T-helper 22 cell (primary cell): ENCODE results near the gene KCNJ9.

Experiments used
- DNase-seq: peaks from one replicate; pipeline ENCODE4 v3.0.0-alpha.2; 2020; ENCODE audit warnings: low read depth

Gene KCNJ9

DNA sequence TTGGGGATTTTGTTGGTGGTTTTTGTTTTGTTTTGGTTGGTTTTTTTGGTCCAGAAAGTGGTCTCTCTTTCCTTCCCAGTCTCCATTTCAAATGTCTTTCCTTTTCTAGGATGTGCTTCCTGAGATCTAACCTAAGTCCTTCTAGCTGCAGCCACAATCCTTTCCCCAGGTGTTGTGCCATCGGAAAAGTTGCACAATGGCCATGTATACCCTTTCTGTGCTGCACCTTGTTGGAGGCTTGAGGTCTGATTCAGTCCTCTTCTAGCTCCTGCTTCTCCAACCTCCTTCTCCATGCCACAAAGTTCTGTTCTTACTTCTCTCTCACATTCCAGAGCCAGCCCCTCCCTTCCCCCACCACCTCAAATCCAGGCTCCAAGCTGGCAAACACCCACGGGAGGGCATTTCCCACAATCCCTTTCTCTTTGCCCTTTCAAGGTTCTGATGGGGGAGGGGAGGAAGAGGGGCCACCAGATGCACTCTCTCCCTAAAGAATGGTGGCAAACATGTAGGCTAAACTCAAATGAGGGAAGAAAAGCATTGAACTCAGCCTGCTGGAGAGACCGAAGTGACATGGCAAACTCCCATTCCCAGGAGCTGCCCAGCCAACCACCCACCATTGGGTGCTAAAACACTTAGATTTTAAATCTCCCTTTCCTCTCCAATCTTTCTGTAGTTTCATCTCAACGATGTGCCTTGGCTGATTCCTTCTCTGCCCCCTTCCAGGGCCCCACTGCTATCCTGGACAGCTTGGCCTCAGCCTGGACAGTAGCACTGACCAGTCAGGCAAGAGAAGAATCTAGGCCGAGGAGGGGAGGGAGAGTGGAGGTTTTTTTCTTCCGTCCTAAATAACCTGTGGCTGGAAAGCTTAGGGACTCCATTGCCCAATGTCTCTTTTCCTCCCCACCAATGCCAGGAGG, 14.3 kb upstream of the KCNJ9 start:
- no peak for DNase-seq

DNA sequence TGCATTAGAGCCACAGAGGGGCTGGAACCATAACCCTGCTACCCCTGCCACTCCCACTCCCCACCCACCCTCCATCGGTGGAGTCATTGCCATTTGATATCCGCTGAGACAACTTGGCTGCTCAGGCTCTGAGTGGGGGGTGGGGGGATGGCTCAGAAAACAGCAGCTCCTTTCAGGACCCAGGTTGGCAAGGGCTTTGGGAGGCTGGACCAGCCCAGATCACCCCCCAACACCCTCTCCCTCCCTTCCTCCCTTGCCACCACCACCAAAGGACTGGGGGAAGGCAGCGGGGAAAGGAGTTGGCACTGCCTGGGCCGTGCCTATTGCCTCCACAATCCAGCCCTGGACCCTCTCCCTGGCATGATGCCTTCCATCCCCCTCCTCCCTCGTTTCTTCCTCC, 13.1 kb upstream of the KCNJ9 start:
- DNase-seq, result no peak

DNA sequence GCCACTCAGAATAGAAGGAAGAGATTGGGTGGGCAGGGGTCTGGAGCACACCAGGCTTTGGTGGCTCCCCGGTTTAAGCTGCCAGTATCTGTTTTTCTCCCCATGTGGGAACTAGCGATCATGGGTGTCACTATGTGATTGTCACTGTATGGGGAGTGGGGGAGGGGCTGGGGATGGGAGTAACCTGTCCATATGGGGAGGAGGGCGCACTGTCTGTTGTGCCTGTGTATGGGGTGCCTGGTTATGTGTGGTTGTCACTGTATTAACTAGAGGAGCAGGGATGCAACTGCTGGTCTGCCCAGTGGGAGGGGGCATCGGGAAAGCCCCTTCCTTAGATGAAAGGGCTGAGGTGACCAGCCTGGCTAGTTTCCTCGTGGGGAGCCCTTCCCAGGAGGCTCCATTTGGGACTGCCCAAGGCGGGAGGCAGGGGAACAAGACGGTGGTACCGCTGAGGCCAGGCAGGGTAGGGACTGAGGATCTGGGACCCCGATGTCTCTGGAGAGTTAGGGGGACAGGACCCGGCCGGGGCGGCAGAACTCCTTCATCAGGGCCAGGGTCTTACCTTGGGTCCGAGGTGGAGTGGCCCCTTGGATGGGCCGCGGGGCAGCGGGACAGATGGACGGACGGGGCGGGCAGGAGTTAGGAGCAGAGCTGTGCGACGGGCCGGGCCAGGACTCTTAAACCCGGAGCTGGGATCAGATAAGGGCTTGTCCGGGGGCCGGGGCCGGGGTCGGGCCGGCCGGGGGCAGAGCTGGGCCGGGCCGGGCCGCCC, 11.7 kb upstream of the KCNJ9 start, which contains the start of gene KCNJ10:
KCNJ10 (minus strand) TSS at position 701 of the 772 bp plus-strand sequence. CDS start 27,628 bp downstream, outside the sequence.
- no peak for DNase-seq

DNA sequence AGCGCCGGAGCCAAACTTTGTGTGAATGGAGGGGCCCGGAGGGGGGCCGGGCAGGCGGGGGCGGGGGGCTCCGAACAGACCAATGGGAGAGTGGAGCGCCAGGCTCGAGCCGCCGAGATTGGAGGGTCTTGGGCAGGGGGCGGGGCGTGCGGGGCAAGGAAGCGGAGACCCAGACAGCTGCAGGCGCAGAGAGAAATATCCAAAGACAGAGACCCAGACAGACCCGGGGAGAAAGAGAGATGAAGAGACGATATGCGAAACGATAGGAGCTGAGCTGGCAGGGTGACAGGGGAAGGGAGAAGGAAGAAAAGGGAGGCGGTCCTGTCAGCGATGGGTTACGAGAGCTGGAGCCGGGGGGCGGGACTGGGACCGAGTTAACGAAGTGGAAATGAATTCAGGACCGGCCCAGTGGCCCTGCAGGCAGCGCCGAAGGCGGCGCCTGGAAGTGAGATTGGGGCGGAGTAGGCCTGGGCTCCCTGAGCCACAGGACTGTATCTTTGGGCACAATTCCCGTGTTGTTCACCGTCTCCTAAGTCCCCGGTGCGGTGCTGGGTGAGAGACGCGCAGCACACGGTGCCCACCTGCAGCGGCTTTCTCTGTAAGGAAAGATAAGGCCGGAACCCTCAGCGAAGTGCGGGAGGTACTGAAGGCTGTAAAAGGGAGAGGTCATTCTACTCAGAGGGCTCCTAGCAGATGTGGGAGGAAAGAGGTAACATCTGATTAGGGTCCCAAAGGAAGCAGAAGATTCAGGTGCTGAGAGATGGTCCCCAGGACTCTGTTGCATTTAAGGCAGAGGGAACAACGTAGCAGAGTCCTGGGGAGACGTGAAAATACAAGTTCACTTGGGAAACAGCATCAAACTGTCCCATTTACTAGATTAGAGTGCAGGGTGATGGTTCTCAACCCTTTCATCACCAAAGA, 10.8 kb upstream of the KCNJ9 start:
- DNase-seq, result peak; percentile 58

DNA sequence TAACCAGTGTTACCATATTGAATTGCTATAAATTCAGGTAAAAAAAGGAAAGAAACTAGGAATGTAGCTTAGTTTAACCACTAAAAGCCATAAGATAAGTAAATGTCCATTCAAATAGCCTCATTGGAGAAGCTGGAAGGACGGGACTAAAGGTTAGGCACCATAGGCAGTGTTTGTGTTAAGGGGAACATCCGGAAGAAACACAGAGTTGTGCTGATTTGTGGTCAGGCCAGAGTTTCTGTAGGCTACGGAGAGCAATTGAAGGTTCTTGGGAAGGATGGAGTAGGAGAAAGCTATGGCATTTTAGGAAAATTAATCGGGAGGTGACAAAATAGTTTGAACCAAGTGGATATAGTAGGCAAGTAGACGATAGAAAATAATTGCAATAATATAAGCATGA, 10.0 kb upstream of the KCNJ9 start:
- DNase-seq, result no peak

DNA sequence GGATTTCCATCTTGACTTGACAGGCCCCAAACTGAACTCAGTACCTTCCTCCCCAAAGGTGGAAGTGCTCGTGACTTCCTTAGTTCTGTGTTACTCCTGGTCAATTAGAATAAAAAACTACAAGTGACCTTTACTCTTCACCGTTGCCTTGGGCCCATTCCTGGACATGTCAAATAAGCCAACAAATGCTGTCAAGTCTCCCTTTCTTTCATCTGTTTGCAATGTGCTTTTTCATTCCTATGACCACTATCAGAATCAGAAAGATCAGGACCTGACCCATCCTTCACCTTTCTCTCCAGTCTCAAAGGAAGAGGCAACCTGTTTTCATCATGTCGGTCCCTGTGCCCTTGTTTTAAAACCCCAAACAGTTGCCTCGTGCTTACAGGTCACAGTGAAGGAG, 6.5 kb upstream of the KCNJ9 start:
- no peak for DNase-seq

DNA sequence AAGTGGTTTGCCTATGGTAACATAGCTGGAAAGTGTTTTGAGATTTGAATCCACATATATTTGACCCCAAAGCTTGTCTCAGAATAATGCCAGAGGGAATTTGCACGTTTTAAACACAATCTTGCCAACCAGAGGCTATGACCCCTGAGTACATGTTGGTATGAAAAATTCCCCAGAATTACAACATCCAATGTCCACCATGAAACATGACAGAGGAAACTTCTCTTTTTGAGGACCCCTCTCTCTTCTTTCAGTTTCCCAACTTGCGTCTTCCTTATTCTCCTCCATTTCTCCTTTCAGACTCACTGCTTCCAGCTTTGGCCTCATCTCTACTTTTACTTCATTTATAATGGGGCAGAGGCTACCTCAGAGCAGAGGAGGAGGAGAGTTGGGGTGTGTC, 5.5 kb upstream of the KCNJ9 start:
- DNase-seq, result no peak

DNA sequence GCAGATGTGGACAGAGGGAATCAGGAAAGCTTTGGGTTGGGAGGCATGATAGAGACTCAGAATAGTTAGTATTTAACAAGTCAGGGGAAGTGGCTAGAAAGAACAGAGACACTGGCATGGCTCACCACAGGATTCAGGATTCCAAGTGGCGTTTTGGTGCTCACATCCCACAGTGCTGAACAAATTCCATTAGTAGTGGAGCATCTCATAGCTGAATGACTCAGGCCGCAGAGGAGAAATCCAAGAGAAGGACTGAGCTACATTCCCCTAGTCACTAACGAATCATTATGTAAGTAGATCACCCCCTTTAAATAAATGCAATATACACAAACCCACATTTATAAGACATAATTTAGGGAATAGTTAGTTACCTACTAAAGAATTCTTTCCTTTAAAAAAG, 5.0 kb upstream of the KCNJ9 start:
- no peak for DNase-seq

DNA sequence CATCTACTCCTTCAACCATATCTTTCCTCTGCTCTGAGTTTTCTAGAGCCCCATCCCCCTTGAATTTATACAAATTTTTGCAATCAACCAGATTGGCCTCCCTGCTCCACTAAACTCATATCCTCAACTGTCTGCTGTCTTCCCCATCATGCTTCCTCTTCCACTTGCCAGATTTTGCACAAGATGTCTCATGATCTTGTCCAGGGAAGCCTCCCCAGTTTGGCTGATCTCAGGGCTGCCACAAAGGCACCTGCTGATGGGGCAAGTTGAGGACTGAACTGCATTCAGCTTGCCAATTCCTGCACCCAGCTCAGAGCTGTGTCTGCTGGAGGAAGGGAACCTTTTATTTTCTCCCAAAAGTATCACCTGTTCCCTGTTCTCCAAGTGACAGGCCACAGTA, 3.9 kb upstream of the KCNJ9 start:
- DNase-seq, result no peak

DNA sequence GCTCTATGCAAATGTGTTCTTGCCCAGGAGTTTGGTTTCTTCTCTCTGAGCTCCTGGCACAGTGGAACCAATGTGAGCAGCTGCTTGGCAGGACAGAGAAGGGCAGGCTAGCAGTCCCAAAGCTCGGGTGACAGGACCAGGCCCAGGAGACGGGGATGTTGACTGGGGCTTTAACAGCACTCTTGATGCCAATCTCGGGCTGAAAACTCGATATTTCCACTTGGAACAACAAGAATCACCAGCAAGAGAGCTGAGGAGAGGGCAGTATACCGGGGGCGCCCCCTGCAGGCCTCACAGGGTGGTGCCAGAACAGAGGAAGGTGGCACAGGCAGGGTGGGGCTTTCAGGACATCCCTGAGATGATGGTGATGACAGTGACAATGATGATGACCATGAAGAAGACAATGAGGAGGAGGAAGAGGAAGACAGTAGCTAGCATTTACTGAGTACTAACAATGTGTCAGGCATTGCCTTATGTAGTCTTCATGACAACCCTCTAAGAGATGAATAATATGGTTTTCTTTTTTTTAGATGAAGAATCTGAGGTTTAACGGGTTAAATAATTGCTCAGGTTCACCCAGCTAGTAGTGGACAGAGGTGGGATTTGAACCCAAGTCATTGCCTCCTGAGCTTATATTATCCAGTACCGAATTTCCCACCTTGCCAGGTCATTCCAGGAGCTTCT, 2.7 kb upstream of the KCNJ9 start:
- DNase-seq, result no peak

DNA sequence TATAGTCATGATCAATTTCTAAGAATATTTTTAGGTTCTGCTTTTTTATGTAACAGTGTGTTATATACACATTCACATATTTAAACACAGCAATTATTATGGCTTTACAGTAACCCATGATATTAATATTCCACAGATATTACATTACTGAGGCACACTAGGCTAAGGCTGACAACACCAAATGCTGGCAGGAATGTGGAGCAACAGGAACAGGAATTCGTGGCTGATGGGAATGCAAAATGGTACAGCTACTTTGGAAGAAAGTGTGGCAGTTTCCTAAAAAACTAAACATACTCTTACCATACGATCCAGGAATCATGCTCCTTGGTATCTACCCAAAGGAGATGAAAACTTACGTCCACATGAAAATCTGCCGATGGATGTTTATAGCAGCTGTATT, 1.9 kb upstream of the KCNJ9 start:
- no peak for DNase-seq

DNA sequence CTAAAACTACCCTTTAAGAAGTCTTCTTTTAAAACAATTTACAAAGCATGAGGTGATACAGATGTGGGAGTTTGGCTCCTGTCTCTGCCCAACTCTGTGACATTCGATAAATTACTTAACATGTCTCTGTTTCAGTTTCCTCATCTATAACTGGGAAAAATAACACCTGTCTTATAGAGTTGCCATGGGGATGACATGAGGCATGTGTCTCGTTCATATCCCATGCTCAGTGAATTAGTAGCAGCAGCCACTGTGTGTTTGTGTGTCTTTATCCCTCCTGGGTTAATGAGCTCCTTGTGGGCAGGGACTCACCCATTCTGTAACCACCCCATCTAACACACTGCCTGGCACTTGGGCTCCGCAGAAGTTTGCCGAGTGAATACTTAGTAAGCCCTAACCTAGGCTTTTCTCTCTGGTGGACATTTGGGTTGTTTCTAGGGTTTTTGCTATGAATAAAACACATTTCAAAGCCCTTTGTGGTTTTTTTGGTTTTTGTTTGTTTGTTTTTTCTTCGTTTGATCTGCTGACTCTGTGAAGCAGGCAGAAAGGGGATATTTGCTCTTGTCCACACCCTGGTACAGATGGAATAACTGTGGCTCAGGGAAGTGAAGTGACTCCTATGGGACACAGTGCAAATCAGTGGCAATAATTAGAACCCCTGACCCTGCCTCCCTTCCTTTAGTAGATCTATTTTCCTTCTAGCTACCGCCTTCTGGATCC, 797 bp upstream of the KCNJ9 start:
- no peak for DNase-seq

DNA sequence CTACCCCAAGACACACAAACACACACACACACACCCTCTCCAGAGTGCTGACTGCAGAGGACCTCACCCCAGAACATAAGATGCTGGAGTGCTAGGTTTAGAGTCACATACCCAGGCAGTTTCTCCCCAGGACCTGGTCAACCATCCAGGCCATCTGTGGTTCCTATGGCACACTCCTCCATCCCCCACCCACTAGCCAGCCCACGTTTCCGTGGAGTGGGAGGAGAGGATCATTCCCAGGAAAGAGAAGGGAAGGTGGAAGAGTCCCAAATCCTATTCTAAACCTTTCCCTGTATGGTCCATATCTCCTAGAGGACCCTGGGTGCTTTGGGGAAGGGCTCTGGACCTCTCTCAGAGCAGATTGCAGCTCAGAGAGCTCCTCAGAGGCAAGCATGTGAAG, 1.1 kb downstream of the KCNJ9 start:
- no peak for DNase-seq

DNA sequence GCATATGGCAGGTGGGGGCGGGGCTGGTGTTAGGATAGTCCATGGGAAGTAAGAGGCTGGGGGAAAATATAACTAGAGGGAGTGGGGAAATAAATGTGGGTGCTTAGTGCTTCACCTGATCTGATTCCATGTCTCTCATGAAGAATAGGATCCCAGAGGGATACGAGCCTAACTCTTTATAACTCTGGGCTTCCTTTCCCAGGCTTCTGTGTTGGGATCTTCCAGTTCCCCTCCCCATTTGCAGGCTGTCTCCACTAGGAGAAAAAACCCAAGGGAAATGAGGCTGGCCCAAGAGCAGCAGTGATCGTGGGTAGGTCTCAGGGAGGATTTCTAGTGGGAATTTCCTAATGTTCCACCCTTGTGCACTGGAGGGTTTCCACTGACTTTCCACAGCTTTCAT, 1.6 kb downstream of the KCNJ9 start:
- no peak for DNase-seq

DNA sequence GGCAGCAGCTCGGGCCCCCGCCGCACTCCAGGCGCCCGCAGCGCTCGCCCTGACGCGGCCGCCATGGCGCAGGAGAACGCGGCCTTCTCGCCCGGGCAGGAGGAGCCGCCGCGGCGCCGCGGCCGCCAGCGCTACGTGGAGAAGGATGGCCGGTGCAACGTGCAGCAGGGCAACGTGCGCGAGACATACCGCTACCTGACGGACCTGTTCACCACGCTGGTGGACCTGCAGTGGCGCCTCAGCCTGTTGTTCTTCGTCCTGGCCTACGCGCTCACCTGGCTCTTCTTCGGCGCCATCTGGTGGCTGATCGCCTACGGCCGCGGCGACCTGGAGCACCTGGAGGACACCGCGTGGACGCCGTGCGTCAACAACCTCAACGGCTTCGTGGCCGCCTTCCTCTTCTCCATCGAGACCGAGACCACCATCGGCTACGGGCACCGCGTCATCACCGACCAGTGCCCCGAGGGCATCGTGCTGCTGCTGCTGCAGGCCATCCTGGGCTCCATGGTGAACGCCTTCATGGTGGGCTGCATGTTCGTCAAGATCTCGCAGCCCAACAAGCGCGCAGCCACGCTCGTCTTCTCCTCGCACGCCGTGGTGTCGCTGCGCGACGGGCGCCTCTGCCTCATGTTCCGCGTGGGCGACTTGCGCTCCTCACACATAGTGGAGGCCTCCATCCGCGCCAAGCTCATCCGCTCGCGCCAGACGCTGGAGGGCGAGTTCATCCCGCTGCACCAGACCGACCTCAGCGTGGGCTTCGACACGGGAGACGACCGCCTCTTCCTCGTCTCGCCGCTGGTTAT, 2.8 kb downstream of the KCNJ9 start:
- peak; percentile 44 for DNase-seq

DNA sequence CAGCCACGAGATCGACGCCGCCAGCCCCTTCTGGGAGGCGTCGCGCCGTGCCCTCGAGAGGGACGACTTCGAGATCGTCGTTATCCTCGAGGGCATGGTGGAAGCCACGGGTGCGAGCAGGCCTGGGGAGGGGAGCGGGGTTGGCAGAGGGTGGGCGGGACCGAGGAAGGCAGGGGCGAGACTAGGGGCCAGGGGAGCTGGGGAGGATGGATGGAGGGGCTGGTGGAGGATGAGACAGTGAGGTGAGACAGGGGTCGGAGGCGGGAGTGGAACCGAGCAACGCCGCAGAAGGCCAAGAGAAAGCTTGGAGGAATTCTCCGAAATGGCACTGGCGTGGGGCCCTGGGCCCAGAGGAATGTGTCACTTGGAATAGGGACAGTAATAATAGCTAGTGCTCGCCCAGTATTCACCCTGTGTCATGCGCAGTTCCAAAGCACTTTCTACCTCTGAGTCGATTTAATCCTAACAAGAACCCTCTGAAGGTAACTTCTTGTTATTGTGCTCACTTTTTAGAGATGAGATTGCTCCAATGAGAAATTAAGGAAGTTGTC, 3.5 kb downstream of the KCNJ9 start:
- DNase-seq, result no peak

DNA sequence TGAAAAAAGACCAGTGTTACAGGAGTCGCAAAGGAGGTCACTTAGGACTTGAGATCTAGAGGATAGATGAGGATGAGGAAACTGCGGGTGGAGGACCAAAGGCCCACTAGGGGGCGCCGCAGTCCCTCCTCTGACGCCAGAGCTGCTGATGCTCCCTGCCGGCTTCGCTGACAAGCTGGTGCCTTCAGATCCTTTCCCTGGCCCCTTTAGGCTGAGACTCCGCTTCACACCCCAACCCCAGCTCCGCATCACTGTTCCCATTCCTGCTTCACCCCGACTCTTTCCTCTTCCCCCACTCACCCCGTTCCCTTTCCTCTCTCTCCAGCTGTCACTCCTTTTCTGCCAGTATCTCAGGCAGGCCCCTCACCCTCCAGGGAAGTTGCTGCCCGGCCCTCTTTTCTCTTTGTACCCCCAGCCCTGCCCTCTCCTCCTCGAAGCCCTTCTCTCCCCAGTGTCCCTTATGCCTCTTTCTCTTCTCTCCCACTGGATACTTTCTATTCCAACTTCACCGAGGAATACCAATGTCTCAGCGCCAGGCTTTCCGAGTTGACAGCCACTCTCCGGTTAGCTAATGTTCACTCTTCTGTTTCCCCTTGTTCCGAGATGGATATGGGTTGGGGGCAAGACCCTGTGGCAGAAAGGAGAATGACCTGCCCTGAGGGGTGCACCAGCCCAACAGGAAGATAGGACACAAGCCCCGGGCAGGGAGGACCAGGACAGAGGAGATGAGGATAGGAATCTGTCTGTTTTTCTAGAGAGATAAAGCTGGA, 4.5 kb downstream of the KCNJ9 start:
- peak; percentile 27 for DNase-seq

DNA sequence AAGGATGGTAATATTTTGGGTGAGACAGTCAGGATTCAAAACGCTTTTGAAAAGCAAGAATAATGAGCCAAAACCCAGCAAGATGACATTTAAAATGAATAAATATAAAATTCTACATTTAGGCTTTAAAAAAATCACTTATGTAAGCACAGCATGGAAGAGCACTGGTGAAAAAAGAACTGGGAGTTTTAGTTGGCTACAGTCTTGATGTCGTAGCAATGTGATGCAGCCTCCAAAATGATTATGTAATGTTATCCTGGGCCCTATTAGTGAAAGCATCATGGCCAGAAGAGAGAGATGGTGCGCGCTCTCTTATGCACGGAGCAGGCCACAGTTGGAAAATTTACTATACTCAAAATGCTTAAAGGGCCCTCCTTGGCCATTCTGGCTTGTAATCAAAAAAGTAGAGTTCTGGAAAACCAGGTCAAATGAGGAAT, 5.1 kb downstream of the KCNJ9 start:
- no peak for DNase-seq

DNA sequence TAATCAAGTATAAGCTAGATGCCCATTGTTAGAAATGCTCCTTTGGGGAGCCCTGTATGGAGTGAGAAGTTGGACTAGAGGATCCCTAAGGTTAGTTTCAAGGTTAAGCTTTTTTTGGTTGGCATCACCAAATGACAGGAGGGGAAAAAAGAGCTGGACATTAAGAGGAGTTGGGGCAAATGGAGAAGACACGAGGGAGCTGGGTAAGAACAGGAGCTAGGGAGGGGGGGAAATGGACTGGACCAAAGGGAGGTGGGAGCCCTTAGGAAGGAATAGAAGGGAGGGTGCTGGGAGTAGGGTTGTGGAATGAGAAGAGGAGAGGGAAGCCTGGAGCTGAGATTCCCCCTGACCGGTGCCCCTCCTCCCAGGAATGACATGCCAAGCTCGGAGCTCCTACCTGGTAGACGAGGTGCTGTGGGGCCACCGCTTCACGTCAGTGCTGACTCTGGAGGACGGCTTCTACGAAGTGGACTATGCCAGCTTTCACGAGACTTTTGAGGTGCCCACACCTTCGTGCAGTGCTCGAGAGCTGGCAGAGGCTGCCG, 5.9 kb downstream of the KCNJ9 start:
- DNase-seq, result no peak
